Endometrium (tissue), 2 donors: Measurements from ENCODE around the gene MXRA7.
"Not testable (repeated sequence)": the region's sequence is repeated elsewhere in the genome, so short reads cannot be mapped to it uniquely, and the experiment has no call there.

Source experiments
- FAIRE-seq: peaks from 2 replicates; lab custom pipeline; 2012; peaks lifted over from hg19 to GRCh38; lab: Jason Lieb, UNC
- donor health status: control.
- donor health status: control.

Gene MXRA7

GRCh38 chr17:76735586-76736348 lies 25.0 kb upstream of the MXRA7 start:
- no peak for FAIRE-seq

DNA sequence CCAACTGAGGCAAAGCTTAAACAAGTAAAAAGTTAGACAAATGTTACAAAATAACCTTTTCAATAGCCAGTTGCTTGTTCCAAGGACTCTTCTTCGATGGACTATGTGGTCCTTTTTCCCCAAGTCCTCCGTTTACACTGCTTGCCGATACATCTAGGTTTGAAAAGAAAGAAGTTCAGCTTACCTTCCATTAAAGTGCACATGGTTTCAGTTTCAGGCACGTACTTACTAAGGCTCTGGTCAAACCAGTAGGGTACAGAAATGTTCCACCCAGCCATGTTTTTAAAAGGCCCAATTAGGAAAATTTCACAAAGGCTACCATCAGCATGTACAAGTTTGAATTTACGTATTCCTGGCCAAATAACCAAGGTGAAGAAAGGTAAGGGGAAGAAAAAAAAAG lies 24.2 kb upstream of the MXRA7 start:
- FAIRE-seq: no peak

DNA sequence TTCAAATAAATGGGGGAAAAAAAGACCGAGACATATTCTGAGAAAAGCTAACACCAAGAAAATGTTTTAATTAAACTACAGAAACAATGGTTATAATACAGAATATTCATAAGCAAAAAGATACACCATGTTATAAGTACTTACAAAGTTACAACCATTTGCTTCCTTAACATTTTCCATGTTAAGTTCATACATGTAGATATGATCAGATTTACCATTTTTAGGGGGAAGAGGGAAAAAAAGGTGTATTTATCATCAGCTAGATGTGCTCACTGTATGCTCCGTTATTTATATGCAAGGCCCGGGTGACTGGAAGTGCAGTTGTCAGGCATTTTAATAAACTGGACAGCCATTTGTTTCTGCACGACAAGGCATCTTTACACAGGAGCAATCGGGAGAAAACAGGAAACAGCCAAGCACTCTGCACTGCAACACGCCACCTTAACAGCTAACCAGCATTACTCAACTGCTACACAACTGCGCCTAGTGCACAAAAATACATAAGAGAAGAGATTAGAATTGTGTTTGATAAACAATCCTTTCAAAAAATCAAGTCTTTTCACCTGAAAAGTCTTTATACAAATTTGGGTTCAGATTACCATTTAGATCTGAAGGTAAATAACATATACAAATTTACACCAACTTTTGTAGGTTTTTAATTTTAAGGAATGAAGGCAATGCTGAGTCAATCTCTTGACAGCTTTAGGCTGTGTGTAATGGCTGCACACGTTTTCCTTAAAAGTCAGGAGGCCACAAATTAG lies 23.5 kb upstream of the MXRA7 start:
- FAIRE-seq: no peak

- FAIRE-seq: no peak
These were observed 22.8 kb upstream of the MXRA7 start for GRCh38 chr17:76733618-76733957.

GRCh38 chr17:76732734-76733617 lies 22.2 kb upstream of the MXRA7 start:
- no peak for FAIRE-seq

DNA sequence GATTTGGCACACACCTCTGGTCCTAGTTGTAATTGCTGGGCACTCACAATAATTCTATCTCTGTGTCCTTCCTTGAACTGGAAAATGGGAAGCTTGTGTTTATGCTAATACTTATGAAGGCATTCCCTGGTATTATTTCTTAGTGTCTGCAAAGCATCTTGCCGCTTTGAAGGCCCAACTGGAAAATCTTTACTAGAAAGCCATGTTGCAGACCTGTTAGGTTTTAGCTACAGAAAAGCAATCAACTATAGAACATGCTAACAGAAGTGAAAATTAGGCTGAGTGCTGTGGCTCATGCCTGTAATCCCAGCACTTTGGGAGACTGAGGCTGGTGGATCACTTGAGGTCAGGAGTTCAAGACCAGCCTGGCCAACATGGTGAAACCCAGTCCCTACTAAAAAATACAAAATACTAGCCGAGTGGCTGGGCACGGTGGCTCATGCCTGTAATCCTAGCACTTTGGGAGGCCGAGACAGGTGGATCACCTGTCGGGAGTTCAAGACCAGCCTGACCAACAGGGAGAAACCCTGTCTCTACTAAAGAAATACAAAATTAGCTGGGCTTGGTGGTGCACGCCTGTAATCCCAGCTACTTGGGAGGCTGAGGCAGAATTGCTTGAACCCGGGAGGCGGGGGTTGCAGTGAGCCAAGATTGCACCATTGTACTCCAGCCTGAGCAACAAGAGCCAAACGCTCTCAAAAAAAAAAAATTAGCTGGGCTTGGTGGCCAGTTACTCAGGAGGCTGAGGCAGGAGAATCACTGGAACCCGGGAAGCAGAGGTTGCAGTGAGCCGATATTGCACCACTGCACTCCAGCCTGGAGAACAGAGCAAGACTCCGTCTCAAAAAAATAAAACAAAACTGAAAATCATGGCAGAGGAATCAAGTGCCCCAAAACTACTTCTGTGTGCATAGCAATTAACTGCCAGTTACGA lies 21.3 kb upstream of the MXRA7 start:
- not testable (repeated sequence) for FAIRE-seq

DNA sequence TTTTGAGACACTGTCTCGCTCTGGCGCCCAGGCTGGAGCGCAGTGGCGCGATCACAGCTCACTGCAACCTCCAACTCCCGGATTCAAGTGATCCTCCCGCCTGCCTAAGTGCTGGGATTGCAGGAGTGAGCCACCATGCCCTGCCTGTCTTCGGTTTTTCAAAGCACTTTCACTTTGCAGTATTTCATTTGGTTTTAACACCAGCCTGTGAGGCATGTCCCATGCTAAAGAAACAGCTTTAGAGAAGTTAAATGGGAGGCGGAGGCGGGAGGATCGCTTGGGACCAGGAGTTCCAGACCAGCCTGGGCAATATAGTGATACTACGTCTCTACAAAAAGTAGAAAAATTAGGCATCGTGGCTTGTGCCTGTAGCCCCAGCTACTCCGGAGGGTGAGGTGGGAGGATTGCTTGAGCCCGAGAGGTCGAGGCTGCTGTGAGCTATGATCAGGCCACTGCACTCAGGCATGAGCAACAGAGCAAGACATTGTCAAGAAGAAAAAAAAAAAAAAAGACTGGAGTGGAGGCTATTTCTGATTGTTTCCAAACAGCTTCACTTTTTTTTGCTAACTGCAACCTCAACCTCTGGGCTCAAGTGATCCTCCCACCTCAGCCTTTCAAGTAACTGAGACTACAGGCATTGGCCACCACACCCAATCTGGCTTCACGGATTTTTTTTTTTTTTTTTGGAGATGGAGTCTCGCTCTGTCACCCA lies 17.1 kb upstream of the MXRA7 start:
- no peak for FAIRE-seq

- FAIRE-seq: no peak
These were observed 16.3 kb upstream of the MXRA7 start, which contains the start of gene METTL23 for GRCh38 chr17:76726776-76727718. TSS of gene METTL23 (plus strand) at chr17:76726839. CDS start at chr17:76729711, 2,872 bp downstream.

DNA sequence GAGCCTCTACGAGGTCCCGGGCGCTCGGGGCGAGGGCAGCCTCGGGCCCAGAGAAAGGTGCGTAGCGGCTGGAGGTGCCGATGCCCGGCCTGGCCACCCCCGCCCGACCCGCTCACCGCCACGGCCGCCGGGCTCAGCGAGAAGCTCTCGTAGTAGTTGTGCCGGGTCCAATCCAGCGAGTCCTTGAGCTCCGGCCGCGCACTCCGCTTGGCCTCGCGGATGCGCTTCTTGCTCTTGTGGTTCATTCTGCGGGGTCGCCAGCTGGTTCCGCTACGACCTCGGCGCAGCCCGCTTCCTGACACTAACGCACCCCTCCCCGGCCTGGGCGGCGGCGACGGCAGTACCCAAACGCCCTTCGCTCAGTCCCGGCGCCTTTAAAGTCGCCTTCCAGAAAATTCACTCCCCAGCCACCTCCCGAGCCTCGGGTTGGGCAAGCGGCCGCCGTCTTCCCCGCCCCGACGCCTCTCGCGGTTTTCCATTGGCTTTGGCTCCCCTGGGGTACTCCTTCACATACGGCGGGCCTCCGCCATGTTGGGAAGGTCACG lies 15.5 kb upstream of the MXRA7 start, which contains the start of gene JMJD6:
Gene JMJD6, minus strand, starts transcription at position 376 of the 545 bp plus-strand sequence. Its CDS starts 131 bp downstream, at position 245.
- FAIRE-seq: no peak

DNA sequence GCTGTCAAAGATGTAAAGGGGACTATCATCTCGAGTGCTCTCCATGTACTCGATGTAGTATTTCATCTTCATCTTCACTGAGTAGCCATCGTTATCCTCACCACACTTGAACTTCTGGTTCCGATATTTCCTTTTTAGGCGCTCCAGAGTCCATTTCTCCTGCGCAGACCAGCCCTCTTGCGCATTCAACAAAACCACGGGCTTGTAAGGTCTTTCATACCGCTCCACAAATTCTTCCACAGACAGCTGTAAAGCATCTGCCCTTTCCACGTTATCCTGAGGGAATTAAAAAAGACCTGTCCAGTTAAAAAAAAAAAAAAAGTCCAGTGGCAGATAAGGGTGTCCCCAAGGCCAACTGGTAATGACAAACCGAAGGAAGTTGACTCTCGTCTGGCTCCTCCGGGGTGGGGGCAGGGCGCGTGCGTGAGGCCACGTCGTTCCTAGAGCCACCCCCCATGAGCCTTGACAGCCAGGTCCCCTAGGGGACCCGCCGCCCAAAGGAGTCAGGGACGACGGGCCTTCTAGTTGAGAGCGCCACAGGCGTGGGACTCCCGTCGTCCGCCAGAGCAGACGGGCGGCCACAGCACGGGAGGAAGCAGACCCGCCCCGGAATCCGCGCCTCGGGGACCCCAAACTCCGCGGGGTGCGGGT lies 14.9 kb upstream of the MXRA7 start:
- FAIRE-seq: no peak

DNA sequence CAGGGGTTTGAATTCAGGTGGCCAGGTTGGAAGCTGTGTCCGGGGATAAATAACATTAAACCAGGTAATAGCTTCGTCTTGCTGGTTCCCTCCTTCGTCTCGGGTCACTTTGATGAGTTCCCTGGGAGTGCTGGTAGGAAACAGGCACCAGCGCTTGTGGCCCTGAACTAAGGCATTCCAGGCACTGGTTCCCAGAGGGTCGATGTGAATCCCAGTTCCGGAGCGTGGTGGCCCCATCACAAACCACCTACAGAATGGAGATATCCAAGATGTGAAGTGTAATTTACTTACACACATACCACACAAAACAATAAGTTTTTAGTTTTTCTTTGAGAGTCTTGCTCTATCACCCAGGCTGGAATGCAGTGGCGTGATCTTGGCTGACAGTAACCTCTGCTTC lies 13.0 kb upstream of the MXRA7 start:
- FAIRE-seq: no peak

DNA sequence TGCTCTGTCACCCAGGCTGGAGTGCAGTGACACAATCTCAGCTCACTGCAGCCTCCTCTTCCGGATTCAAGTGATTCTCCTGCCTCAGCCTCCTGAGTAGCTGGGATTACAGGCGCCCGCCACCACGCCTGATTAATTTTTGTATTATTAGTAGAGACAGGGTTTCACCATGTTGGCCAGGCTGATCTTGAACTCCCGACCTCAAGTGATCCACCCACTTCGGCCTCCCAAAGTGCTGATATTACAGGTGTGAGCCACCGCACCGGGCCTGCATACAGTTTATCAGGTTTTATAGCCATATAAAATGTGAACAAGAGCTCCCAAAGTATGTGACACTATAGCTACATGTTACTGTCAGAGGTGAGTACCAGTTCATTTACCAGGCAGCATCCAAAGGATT lies 12.2 kb upstream of the MXRA7 start:
- FAIRE-seq: not testable (repeated sequence)

DNA sequence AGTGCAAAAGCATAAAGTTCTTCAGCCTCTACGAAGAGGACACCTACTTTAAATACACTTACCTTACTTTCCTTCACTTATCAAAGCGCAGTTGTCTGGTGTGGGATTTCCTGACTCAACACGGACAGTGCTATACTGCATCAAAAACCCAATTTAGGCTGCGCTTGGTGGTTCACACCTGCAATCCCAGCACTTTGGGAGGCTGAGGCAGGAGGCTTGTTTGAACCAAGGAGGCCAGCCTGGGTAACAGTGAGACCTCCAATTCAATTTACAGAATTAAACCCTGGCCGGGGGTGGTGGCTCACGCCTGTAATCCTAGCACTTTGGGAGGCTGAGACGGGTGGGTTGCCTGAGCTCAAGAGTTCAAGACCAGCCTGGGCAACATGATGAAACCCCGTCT lies 11.5 kb upstream of the MXRA7 start:
- FAIRE-seq: no peak

DNA sequence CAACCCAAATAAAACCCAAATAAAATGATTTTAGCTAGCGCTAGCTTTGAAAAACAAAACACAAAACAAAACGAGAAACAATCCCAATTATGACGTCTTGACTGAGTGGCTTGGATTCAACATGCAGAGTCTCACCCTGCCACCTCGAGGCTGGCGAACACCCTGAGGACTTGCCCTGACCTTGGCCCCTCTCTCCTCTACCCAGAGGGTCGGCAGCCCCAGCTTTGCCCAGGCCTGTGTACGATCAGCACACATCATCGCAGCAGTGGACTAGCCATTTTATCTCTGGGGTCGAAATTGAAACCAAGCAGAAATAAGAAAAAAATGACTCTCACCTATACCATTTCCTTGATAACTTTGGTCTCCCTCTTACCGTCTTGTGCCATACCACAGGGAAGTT lies 10.7 kb upstream of the MXRA7 start:
- FAIRE-seq: no peak

DNA sequence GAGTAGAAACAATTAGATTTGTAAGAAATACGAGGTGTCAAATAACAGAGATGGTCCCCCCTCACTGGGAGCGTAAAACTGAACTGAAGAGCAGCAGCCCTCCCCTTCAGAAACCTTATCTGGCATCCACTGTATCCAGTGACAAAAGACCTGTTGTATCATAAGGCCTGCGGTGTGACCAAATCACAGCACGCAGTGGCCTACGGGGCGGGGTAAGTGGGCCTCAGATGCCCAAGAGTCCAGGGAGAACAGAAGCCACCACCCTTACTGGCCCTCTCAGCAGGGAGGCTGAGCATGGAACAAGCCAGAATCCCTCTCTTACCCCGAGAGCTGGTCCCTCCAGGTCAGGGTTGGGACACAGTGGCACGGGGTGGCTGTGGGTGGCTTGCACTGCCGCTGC lies 10.2 kb upstream of the MXRA7 start:
- no peak for FAIRE-seq

DNA sequence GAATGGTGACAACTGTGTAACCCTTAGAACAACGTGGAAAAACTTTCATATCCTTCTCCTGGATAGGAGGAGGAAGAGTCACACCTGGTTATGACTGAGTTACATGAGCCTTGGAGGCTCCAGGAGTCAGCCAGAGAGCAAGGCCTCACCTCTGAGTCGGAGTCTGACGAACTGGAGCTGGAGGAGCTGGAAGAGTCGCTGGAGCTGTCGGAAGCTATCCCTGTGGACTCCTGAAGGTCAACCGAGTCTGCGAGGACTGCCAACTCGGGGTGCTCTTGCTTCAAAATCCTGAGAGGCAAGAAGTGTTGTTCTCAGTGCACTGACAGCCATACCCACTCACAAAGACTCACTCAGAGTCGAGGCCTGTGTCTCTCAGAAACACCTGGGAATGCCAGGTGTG lies 9.4 kb upstream of the MXRA7 start:
- FAIRE-seq: no peak

DNA sequence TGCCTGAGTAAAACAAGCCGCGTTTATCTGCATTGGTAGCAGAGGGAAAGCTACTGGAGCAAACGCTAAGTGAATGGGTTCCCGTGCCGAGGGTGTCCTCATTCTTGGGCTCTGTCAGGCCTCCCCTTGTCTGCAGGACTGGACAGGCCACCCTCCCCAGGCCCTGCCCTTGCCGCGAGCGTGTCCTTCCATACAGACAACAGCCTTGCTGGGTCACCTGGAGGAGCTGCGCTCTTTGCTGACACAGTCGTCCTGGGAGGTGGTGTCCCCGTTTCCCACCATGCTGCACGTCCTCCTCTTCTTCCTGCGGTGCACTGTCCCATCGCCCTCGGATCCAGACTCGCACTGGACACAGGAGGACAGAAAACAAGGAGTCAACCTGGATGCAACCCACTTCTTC lies 7.8 kb upstream of the MXRA7 start:
- no peak for FAIRE-seq

DNA sequence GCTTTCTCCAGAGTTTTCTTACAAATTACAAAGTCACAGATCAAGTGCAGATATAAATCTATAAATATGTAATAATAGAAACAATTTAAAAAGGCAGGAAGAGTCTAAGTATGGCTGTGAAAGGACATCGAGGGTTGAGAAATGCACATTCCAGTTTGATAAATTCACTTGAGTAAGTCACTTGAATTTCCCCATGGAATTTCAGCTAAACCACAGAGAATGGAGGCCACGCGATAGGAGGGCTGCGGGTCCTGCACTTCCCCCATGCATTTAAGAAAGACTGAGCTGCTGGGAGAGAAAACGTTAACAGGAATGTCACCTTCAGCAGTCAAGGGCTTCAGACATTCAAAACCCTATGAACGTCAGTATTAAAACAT lies 6.1 kb upstream of the MXRA7 start:
- no peak for FAIRE-seq
